Hindlimb muscle (tissue), 1 donor: ENCODE results near the gene PLXNA2. TPM values are rescaled to one million over a fixed set of nuclear protein-coding genes. Genes with fewer than 3 reads are reported as not detected.

Experiments used
- DNase-seq: peaks from one replicate; pipeline ENCODE4 v3.0.0-alpha.2; 2013
- polyA plus RNA-seq: library from polyadenylated mRNA; unstranded; fragments of 120-200 nt; gene quantifications from one replicate; pipeline ENCODE4 v1.2.1, GENCODE V29; 2013; ENCODE audit not compliant: insufficient read length

PLXNA2 gene
- polyA plus RNA-seq, 1 donor: 43.8 TPM

GRCh38 chr1:208039536-208040332, 204.4 kb downstream of the PLXNA2 start:
- DNase-seq: no peak

GRCh38 chr1:208038303-208038702, 205.9 kb downstream of the PLXNA2 start:
- no peak for DNase-seq

- no peak for DNase-seq
These were observed 207.0 kb downstream of the PLXNA2 start for GRCh38 chr1:208036918-208037766.

GRCh38 chr1:208036106-208036808, 207.9 kb downstream of the PLXNA2 start:
- DNase-seq: no peak

- no peak for DNase-seq
These were observed 210.0 kb downstream of the PLXNA2 start for GRCh38 chr1:208034135-208034534.

- no peak for DNase-seq
These were observed 210.9 kb downstream of the PLXNA2 start for GRCh38 chr1:208033236-208033635.

GRCh38 chr1:208031932-208032320, 212.3 kb downstream of the PLXNA2 start:
- DNase-seq: no peak

- DNase-seq: no peak
These were observed 212.8 kb downstream of the PLXNA2 start for GRCh38 chr1:208031316-208031931.

GRCh38 chr1:208030288-208031091, 213.7 kb downstream of the PLXNA2 start:
- peak; percentile 89 for DNase-seq

- peak; percentile 81 for DNase-seq
These were observed 214.6 kb downstream of the PLXNA2 start for GRCh38 chr1:208029381-208030287.

- DNase-seq: no peak
These were observed 215.7 kb downstream of the PLXNA2 start for GRCh38 chr1:208028526-208028925.

GRCh38 chr1:208027861-208028260, 216.3 kb downstream of the PLXNA2 start:
- no peak for DNase-seq

GRCh38 chr1:208026880-208027438, 217.2 kb downstream of the PLXNA2 start:
- no peak for DNase-seq

- DNase-seq: no peak
These were observed 219.2 kb downstream of the PLXNA2 start for GRCh38 chr1:208025031-208025430.

- no peak for DNase-seq
These were observed 219.8 kb downstream of the PLXNA2 start for GRCh38 chr1:208024406-208024805.

GRCh38 chr1:208019257-208019656, 224.9 kb downstream of the PLXNA2 start:
- DNase-seq: no peak

GRCh38 chr1:208015255-208015654, 228.9 kb downstream of the PLXNA2 start:
- DNase-seq: no peak

GRCh38 chr1:208013210-208013609, 231.0 kb downstream of the PLXNA2 start:
- no peak for DNase-seq

- DNase-seq: no peak
These were observed 231.5 kb downstream of the PLXNA2 start for GRCh38 chr1:208012721-208013120.

- DNase-seq: no peak
These were observed 233.6 kb downstream of the PLXNA2 start for GRCh38 chr1:208010487-208011071.
